IPS-NIHi11 (cell line): ENCODE measurements around the gene IGF2BP1.
"Not testable (repeated sequence)": the region's sequence is repeated elsewhere in the genome, so short reads cannot be mapped to it uniquely, and the experiment has no call there.

Experiments
- DNase-seq: peaks from one replicate; pipeline ENCODE4 v3.0.0; 2012; ENCODE audit warnings: mixed read lengths, low spot score

Gene IGF2BP1

DNA sequence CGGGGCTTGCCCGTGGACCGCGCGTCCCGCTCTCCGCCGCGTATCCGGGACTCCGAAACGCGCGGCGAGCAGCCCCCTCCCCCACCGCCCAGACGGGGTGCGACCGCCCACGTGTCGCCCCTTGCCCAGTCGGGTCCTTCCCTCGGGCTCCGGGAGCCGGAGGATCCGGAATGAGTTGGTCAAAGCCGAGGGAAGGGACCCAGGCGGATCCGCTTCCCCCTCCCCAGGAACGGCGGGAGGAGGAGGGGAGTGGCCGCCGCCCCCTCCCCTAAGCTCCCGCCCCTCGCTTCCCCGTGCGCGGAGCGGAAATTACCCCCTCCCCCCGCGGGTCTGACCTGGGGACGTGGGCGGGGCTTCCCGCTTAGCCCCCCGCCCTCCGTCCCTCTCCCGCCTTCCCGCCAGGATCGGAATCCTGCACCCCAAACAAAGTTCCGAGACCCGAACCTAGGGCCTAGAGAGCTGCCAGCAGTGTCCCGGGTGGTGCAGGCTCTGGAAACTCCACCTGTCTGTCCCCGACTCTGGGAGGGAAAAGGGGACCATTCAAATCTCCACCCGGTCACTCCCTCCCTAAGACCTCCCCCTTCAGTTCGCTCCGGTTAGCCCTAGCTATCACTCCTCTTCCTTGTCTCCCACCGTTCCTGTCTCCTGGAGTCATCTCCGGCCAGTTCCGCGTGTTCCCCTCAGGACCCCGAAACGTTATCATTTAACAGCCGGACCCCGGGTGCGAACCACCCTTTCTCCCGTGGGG, 1.0 kb upstream of the IGF2BP1 start:
- peak; percentile 91 for DNase-seq

DNA sequence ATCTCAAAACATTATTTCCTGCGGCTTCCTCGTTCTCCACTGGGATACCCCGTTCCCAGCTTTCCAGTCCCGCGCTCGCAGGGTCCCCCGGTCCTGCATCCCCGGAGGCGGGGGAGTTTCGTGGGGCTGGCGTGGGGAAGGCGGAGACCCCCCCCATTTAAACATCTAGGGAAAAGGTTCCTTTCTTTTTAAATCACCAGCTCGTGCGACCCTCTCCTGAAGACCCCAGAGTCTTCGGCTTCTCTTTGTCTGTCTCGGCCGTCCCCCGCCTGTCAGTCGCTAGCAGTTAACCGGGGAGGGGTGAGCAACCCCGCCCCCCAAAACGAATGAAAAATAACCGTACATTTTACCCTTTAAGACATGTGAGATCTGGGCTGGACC, 473 bp upstream of the IGF2BP1 start:
- no peak for DNase-seq

DNA sequence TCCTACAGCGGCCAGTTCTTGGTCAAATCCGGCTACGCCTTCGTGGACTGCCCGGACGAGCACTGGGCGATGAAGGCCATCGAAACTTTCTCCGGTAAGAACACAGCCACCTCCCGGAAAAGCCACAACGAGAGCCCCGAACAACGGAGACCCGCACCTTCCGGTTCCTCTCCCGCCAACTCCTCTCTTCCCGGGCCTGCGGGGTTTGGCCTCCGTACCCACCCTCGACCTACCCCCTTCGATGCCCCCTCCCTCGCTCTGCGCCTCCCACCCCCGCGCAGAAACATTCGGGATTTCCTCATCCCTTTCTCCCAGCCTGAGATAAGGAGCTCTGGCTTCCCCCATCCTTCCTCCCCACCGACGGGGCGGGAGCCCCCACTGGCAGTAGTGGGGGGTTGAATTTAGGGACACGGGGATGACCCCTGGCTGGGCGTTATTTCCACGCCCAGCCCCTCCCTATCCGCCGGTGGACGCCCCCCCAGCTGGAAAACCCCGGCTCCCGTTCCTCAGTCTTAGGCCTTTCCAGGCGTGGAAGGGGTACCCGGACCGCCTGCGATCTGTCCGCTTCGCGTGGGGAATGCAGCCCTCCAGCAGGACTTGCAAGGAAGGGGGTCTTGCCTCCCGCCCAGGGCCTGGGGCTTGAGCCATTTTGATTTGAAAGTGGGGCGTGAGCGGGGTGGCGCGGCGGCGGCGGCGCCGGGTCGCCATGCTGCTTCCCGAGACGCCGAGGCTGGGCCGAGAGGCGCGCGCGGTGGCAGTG, 822 bp downstream of the IGF2BP1 start:
- DNase-seq = no peak

DNA sequence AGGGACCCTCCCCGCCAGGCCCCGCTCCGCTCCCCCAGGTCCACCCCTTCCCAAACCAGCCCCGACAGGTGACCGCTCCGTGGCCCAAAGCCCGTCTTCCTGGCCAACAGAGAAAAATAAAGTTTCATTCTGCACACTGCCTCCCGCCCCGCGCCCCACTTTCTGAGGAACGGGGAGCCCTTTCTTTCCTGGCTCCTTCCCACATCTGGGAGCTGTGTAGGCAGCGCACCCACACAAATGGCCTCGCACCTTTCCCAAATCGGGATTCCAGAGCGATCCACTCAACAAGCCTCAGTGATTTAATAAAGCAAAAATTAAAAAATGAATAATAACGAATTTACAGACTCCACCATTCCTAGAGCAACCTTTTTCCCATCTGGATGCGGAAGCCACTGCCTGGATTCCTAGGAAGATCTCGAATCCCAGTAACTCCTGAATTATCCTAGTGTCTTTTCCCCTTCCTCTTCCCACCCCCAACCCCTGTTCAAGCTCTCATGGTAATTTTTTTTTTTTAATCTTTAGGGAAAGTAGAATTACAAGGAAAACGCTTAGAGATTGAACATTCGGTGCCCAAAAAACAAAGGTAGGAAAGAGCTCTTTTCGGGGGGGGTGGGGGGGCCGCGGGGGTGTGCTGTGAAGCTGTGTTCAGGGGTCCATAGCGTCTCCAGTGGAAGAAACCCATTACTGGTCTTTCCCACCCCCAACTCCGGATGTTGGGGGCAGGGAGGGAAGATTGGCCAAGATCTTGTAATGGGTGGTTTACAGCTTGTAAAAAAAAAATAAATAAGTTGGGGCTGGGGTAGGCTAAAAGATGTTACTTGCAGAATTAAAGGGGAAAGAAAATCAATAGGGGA, 1.6 kb downstream of the IGF2BP1 start:
- no peak for DNase-seq

DNA sequence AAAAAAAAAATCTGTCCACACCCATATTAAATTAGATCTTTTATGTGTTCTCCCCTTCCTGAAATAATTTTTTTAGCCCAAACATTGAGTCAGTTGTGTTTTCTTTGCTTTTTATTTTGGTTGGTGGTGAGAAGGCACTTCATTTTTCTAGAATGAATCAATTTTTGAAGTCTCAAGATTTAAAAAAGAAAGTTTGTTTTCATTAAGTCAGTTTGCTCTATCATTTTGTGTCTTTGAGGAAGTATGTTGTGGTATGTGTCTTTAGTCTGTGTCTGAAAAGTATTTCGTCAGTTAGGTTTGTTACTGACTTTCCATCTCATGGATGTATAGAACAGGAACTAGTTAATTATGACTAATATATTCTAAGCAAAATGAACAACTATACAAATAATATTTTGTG, 3.8 kb downstream of the IGF2BP1 start:
- no peak for DNase-seq

DNA sequence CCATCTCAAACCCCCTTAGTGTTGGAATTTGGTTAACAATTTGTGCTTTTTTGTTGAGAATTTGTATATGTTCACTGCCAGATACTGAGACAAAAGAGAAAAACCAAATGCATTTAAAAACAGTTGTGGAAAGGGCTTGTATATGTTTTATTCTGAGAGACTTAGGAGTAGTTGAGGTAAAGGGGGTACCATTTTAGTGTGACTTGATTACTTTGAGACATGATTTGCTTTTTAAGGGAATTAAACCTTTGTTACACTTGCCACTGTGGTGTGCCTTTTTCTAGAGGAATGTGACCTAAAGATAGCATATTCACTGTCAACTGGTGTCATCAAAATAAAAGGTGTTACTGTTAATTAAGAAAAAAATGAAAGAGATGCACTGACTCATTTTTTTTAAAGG, 4.5 kb downstream of the IGF2BP1 start:
- DNase-seq = no peak

DNA sequence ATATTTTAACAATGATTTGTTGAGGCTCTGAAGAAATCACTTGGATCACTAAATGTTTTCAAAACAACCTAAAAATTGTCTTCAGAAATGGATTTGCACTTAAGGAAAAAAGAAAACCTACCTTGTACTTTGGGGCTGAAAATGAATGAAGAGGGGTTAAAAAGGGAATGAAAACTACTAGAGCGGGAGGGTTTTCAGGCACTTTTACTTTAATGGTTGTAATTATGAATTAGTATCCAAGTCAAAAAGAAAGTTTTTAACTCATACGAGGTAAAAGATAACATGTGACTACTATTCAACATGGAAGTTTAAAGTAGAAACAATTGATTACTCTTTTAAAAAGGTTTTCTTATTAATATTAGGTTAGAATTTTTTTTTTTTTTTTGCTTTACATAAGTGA, 5.1 kb downstream of the IGF2BP1 start:
- no peak for DNase-seq

DNA sequence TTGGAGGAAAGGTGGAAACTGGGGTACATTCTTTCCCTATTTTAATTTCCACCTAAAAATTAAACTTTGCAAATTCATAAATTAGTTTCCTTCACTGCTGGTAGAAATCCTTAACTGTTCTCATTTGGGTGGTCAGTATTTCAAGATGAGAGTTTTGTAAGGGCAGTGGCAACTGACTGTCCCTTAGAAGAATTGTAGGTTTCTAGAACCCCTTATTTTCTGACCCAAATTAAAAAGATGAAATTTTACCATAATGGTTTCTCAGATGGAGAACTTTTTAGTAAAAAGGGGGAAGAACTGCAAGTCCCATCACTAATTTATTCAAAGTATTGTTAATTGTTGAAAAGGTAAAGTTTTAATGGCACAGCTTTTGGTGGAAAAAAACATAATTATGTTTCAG, 5.6 kb downstream of the IGF2BP1 start:
- DNase-seq = no peak

DNA sequence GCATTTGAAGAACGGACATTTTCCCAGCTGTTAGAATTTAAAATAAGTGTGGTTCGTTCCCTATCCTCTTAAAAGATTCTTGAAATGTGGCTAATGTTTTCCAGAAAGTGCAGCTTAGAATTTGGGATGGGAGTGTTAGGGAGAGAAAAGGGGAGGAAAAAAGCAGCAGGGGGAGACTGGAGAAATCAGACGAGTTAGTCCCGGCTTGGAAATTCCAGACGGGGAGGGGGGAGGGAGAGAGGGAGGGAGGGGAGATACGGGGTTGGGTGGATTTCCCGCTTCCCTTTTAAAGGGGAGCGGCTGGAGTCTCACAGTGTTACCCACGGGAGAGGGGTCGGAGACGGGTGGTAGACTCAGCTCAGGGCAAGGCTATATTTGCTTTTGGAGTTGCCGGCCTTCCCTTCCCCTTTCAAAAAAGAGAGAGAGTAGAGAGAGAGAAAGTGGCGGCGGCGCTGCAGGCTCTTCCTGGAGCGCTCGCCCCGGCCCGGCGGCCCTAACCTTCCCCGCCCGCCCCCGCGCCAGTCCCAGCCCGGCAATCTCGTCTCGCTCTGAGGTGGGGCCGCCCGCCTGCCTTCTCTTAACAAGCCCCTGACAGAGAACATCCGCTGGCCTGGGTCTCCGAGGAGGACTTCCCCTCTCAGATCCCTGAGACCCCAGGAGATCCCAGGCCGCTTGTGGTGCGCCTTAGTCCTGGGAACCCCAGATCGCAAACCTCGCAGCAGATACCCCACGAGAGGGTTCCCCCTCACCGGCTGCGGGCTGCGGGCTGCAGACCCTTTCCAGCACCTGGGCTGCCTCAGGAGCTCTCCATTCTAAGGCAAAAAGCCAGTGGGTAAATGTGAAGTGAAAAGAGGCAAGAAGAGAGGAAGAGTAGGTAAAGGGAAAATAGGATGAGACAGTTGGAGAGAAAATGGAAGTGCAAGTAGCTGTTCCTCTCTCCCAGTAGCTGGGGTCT, 6.6 kb downstream of the IGF2BP1 start:
- peak; percentile 56 for DNase-seq

DNA sequence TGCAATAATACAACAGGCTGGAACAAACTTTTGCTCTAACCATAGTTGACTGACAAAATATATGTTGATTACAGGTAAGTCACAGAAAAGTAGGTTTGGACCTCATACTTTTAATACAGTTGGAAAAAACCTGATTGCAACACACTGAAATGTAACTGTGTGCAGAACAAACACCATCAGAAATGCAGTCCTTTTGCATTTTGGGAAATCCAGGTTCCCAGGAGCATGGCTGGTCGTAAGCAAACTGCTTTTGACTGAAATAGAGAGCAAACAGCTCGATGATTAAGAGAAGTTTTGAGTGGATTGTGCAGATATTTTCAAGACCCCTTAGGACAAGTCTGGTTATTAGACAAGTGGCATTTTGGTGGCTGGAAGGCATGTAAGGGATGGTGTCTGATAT, 8.0 kb downstream of the IGF2BP1 start:
- DNase-seq = no peak

DNA sequence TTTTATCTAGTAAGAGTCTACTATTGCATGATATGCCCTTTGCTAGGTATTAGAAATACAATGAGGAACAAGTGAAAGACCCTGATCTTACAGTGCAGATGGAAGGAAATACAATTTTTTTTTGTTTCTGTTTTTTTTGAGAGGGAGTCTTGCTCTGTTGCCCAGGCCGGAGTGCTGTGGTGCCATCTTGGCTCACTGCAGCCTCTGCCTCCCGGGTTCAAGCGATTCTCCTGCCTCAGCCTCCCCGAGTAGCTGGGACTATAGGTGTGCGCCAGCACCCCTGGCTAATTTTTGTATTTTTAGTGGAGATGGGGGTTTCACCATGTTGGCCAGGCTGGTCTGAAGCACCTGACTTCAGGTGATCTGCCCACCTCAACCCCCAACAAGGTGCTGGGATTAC, 11.7 kb downstream of the IGF2BP1 start:
- DNase-seq = not testable (repeated sequence)

DNA sequence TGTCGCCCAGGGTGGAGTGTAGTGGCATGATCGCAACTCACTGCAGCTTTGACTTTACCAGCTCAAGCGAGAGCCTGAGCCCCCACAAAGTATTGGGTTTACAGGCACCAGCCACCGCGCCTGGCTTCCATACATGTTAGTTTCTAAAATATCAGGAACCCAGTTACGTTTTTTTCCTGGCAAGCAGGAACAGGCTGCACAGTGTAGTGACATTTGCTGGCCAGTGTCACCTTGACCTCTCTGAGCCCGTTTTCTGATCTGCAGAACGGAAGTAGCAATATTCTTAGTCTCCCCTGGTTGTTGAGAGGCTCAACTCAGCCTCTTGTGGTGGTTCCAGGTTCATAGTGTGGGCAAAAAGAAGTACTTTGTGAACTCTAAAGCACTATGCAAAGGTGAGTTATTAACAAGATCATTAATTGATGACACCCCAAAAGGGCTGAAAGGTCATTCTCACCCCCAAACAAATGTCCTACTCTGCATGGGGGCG, 15.6 kb downstream of the IGF2BP1 start:
- DNase-seq = no peak

DNA sequence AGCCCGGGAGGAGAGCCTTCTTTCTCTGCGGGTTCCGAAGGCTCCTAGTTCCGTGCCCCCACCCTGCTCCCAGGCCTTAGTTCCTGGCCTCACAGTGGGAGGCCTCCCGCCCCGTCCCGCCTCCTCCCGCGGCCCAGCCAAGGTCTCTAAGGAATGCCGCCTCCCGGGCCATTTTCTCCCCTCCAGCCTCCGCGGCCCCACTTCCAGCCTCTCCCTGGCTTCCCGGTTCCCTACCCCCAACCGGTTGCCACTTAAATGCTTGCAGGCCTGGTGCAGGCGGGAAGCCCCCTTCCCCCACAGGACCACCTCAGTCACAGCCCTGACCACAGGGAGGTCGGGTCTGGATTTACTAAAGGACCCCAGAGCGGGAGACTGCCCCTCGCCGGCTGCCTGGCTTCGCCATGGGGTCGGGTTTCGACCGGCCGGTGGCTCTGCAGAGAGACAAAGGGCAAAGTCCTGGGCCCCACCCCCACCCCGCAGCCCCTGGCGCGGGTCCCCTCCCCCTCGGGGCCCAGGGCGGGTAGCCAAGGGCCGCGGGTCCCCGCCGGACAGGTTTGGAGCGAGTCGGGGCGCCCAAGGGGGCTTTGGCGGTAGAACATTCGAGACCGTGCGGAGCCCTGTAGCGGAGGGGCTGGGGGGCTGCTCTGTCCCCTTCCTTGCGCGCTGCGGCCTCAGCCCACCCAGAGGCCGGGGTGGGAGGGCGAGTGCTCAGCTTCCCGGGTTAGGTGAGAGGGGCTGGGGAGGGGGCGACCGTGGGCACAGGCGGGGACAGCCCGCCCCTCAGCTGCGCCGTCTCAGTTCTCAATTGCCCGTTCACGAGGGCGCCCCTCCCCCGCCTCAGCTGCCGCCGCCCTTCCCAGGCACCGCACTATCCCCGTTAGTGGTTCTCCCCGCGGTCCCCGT, 16.4 kb downstream of the IGF2BP1 start:
- DNase-seq = peak; percentile 82

DNA sequence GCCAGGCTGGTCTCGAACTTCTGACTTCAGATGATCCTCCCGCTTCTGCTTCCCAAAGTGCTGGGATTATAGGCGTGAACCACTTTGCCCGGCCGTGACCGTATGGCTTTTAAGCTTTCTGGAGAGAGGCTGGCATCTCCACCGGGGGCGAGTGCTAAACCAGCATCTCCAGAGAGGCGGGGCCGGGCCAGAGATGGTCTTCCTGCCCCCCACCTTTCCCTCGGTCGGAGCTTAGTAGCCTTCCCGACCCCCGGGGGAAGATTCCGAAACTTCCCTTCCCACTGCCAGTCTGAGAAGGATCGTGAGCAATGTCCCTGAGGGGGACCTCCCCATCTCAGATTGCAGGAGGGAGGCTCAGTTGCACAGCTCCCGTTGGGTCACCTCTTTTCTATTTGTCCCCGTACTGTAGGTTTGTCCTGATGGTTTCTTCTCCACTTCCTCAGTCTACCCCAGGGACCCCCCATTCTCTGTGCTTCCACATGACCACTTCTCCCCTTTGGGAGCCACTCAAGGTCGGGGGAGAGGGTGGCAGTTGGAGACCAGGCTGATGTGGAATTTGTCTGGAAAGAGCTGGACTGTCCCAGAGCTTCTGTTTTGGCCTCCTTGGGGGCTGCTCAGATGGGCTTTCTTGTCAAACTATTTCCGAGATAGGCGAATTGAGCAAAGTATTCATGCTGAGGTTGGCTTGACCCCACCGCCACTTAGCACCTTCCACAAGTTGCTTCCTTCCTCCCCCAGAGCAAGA, 18.2 kb downstream of the IGF2BP1 start:
- no peak for DNase-seq

DNA sequence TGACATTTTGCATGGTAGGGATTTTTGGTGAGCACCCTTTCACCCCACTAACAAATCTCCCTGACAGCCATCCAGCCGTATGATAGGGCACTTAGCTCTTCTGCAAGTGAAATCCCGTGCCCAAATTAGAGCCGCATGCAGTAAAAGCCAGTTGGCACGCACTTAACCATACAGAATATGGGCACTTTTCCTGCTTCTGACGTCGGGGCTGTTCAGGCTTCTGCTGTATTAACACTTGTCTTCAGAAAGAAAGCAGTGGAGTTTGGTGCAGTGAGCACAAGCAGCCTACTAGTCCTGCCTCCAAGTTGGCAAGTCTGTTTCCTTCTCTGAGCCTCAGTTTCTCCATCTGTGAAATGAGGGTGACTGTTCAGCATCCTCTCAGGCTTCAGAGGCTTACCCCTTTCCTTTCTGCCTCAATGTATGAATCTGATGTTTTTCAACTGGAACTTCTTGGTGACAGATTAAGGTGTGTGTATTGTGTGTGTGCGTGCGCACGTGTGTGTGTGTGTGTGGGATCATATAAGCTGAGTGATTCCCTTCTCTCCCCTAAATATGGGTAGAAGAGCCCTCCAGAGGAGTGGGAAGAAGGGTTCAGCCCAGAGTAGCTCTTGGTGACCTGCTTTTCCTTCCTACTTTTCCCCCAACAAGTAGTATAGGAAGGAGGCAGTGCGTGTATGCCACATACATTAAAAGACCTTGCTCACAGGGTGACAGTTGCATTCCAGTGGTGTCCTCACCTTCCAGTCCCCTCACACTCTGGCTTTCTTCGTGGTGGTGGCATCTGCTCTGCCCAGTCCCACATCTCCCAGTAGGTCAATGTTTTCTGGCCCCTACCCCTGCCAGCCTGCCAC, 19.0 kb downstream of the IGF2BP1 start:
- no peak for DNase-seq

DNA sequence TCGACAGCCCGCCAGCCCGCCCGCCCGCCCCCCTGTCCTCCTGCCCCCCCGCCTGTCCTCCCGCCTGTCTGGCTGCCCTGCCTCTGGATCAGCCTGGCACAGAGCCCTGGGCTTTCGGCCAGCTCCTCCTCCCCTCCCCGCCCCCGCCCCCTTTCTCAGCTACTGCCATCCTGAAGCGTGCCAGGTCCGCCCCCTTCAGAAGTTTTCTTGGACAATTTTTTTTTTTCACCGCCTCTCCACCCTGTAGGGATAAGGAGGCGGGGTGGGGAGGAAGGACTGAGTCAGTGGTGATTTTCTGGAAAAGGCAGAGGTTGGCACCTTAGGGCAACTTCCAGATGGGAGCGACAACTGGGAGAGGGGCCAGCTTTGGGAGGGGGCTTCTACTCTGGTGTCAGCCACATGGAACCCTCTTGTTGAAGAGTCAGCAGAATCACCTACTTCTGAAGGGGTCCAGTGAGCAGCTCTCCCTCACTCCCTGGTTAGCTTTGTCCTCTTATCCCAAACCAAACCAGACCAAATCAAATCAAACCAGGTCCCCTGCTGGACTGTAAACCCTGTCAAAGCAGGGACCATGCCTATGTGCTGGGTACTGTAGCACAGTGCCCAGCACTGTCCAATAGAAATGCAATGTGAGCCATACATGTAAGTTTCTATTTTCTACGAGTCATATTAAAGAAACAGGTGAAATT, 19.7 kb downstream of the IGF2BP1 start:
- DNase-seq = peak; percentile 52

DNA sequence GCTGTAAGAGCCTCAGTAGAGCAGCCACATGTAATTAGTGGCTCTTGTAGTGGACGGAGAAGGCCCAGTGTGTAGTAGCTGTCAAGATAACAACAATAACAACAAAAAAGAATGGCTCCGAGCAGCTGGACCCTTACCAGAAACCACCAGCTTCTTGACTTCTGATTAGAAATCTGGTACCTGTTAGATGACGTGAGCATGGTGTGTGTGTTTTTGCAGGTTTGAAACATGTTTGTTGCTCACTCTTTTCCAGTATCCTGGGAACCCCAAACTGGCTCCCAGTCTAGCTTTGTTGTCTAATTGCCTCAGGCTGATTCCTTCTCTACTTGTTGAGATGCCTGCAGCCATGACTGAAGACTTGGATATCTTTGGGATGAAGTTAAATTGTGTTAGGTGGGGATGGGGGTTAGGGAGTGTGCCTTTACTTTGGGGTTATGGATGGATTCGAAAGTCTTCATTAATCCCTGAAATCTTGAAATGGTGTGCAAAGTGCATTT, 21.0 kb downstream of the IGF2BP1 start:
- DNase-seq = no peak

DNA sequence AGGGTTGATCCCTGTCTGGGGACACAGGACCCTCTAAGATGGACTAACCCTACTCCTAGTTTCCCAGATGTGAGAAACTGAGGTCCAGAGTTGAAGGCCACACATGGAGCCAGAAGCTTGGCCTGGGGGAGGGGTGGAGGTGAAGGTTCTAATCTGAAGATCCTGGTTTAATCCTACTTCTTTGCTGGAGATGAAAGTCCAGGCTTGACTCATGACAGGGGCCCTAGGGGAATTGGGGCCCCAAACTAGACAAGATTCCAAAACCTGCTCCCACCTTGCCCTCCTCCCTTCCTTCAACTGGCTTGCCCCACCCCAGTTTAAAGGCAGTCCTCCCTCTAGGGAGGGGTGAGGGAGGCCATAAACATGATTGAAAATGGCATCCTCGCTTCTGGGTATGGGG, 21.6 kb downstream of the IGF2BP1 start:
- DNase-seq = no peak
